GM12878 (cell line): Measurements from ENCODE around the gene ERBB3. TPM values are rescaled to one million over a fixed set of nuclear protein-coding genes. Genes with fewer than 3 reads are reported as not detected.
A peak's percentile ranks its signal among the peaks of the same experiment; 100 is the strongest.

Experiments used
- ATAC-seq: fragments of 200-7000 bp; cut with Tn5 transposase; 3 replicates; pipeline ENCODE4 v1.9.1; 2020; ENCODE audit warnings: mild to moderate bottlenecking, moderate library complexity
- BruUV-seq: library from RNA; stranded (reverse); fragments of 400-500 nt; replicated peaks from 2 replicates; lab custom pipeline; 2021; lab: Mats Ljungman, UMichigan
- CTCF ChIA-PET: fragments of 300-600 bp; sonication (Branson Sonifier 250); formaldehyde crosslinking; extraction: SDS; loops from one replicate; lab custom pipeline; 2021; ENCODE audit warnings: inconsistent platforms; lab: Yijun Ruan, JAX
- POLR2A ChIA-PET: fragments of 350-600 bp; formaldehyde crosslinking; extraction: SDS; loops from one replicate; lab custom pipeline; 2021; ENCODE audit warnings: inconsistent platforms; lab: Charles Lee
- RAD21 ChIA-PET: fragments of 300-600 bp; sonication (Branson Sonifier 250); formaldehyde crosslinking; loops from one replicate; lab custom pipeline; 2023; ENCODE audit warnings: antibody characterized with exemption; ENCODE audit not compliant: unreplicated experiment; lab: Charles Lee
- SMC1A ChIA-PET: fragments of 300-600 bp; sonication (Branson Sonifier 250); formaldehyde crosslinking; loops from one replicate; lab custom pipeline; 2023; ENCODE audit not compliant: unreplicated experiment, uncharacterized antibody; lab: Charles Lee
- DNase-seq: peaks from one replicate; pipeline ENCODE4 v3.0.0-alpha.2; 2011; ENCODE audit warnings: low read depth, low spot score
- FAIRE-seq: peaks from 3 replicates; lab custom pipeline; 2011; peaks lifted over from hg19 to GRCh38; lab: Jason Lieb, UNC
- H2AFZ ChIP-seq: 2 replicates; pipeline ENCODE4 v1.6.0; 2011; ENCODE audit warnings: low read depth, low read length, control low read depth; ENCODE audit not compliant: control insufficient read depth
- H3K27ac ChIP-seq: 2 replicates; pipeline ENCODE4 v1.5.1; 2011; ENCODE audit warnings: control low read depth; ENCODE audit not compliant: control insufficient read depth, insufficient read depth
- H3K27me3 ChIP-seq, 2 experiments: replicated peaks in 1 of 2; 2 replicates each; pipeline versions ENCODE4 v1.6.0 to v1.6.1; 2011; ENCODE audit warnings: low read length in 1 of 2; ENCODE audit not compliant: control insufficient read depth in 2 of 2, insufficient read depth in 2 of 2
- H3K36me3 ChIP-seq, 2 experiments: 2 replicates each; pipeline ENCODE4 v1.5.1; 2011; ENCODE audit warnings: low read length in 1 of 2; ENCODE audit not compliant: control insufficient read depth in 2 of 2, insufficient read depth in 2 of 2
- H3K4me1 ChIP-seq: 2 replicates; pipeline ENCODE4 v1.6.1; 2011; ENCODE audit warnings: mild to moderate bottlenecking, low read length, moderate library complexity, mixed read lengths; ENCODE audit not compliant: control insufficient read depth, insufficient read depth
- H3K4me2 ChIP-seq: 2 replicates; pipeline ENCODE4 v1.6.0; 2011; ENCODE audit warnings: control low read depth; ENCODE audit not compliant: control insufficient read depth, insufficient read depth
- H3K4me3 ChIP-seq: fragments of 200-600 bp; sonication (generic); 2 replicates; pipeline ENCODE4 v1.5.1; 2016
- H3K79me2 ChIP-seq: 2 replicates; pipeline ENCODE4 v1.6.0; 2011; ENCODE audit warnings: low read length; ENCODE audit not compliant: control insufficient read depth, insufficient read depth
- H3K9ac ChIP-seq: 2 replicates; pipeline ENCODE4 v1.8.0; 2011; ENCODE audit warnings: low read length, control low read depth, mixed read lengths; ENCODE audit not compliant: control insufficient read depth, insufficient read depth
- H3K9me3 ChIP-seq: replicated peaks from 3 replicates; pipeline ENCODE4 v1.5.1; 2011; ENCODE audit warnings: mild to moderate bottlenecking, low read length; ENCODE audit not compliant: control insufficient read depth, insufficient read depth
- H4K20me1 ChIP-seq: 2 replicates; pipeline ENCODE4 v1.6.0; 2011; ENCODE audit not compliant: control insufficient read depth, insufficient read depth
- IRF4 ChIP-seq: IDR thresholded peaks from 2 replicates; pipeline ENCODE4 v1.6.1; 2011; ENCODE audit warnings: low read depth, low read length
- JUNB ChIP-seq: IDR thresholded peaks from 2 replicates; pipeline ENCODE4 v1.6.1; 2016; ENCODE audit warnings: antibody characterized with exemption, mild to moderate bottlenecking
- JUND ChIP-seq: IDR thresholded peaks from 2 replicates; pipeline ENCODE4 v1.6.1; 2012; ENCODE audit warnings: low read depth, mild to moderate bottlenecking, low read length, improper control_type of control experiment, moderate library complexity
- MXI1 ChIP-seq: fragments of 150-350 bp; IDR thresholded peaks from 2 replicates; pipeline ENCODE4 v1.6.1; 2011; ENCODE audit warnings: low read depth, mild to moderate bottlenecking, inconsistent platforms, low read length, improper control_type of control experiment
- WGBS: methylation state at CpG from one replicate; pipeline ENCODE4 v1.1.6; 2016; ENCODE audit warnings: low lambda C conversion rate; ENCODE audit not compliant: insufficient replicate concordance, insufficient coverage; ENCODE audit errors: missing lambda C conversion rate; 5-methylcytosine and 5-hydroxymethylcytosine counted together
- in situ Hi-C: fragments of 300-500 bp; cut with MboI; formaldehyde crosslinking; loops from 9 replicates; pipeline ENCODE4 v1.14.3; 2018; ENCODE audit warnings: mixed read lengths
- intact Hi-C: fragments of 100-400 bp; cut with micrococcal nuclease; formaldehyde crosslinking; loops from one replicate; pipeline ENCODE4 v1.14.2; 2022; ENCODE audit not compliant: unreplicated experiment
- polyA plus RNA-seq, 11 experiments: library from polyadenylated mRNA; depleted of rRNA in 4 of 11; unstranded in 6 of 11; stranded (reverse) in 5 of 11; fragments of >200 nt; fragmentation: Nextera tagmentation in 4 of 11; fragmentation: Illumina TruSeq in 1 of 11; extraction: Ambion mirVana in 4 of 11; extraction: Trizol in 1 of 11; gene quantifications; 1 replicate in 1 of 11; 2 replicates in 10 of 11; pipeline versions ENCODE4 v1.2.1 to v1.2.3, GENCODE V29; 2011 to 2016; ENCODE audit warnings: inconsistent platforms in 2 of 11, missing spikeins in 2 of 11, low read depth in 1 of 11
- total RNA-seq, 4 experiments: library from RNA; depleted of rRNA in 3 of 4; stranded (reverse); fragments of >200 nt in 3 of 4; fragmentation: Illumina TruSeq in 1 of 4; extraction: Trizol in 1 of 4; gene quantifications; 2 replicates each; pipeline versions ENCODE4 v1.2.1 to v1.2.3, GENCODE V29; 2013 to 2021
- TF ChIP-seq, protein P1 (sequence below): IDR thresholded peaks from 2 replicates; pipeline ENCODE4 v1.6.1; 2012; ENCODE audit warnings: mild to moderate bottlenecking, low read depth, low read length

The ERBB3 gene
- total and polyA plus RNA-seq, 10 of the 15 experiments (the other 5 are each of a cell fraction or from before 2014, with no cell fraction given), result 0.03 to 0.72 (median 0.04) TPM; not detected in 5

DNA sequence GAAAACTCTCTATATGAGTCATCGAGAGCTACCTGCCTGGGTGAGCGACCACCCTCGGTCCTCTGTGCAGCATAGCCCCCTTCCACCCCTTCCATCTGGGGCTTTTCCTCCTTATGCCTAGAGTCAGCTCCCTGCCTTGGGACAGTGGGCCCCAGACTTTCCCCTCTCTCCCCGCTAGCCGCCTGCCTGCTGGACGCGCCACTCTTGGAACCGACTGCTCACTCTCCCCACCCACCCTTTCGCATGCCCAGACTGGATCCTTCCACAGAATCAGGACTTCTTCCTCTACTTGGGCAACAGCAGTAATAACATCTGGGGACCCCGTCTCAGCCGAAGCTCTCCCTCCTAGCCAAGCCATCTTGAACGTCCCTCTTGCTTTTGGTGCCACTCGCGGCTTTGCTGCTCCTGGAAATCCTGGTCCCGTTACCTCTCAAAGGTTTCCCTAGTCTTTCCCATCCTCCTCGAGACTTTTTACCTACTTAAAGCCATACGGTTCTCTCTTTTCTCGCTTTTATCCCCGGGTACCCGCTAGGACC is 48.8 kb downstream of the ERBB3 start:
- RAD21 ChIA-PET, result interaction anchor here (0.6 to 6.8 kb wide), 12 partner anchors 9 to 505 kb away, joined by 3 to 98 read pairs (median 5); partner anchors contain the start of genes MYL6, MYL6B, RPL41 and SMARCC2
- intact Hi-C loops, result loop anchor here (5.0 to 10.0 kb wide), 2 partner anchors 339 to 516 kb away; partner anchors contain the start of genes ATP5F1B and SPRYD4
- Histone ChIP-seq H3K4me2 (peak overlapping the region; percentile 98), H3K27me3 (no peaks in the 10 kb centered on the region)
- BruUV-seq, result no TSS peak
- WGBS, result under 1% methylated on average over 20 of the region's 20 CpGs
- CTCF ChIA-PET, result interaction anchor here (0.9 to 10.3 kb wide), 12 partner anchors 8 to 390 kb away, joined by 3 to 129 read pairs (median 11); partner anchors contain the start of genes PA2G4, RNF41, RPL41 and SMARCC2
- TF ChIP-seq MXI1 (0 out of 2 replicates have a peak, but pooled peaks have one; percentile 1), JUND (0 out of 2 replicates have a peak, but pooled peaks have one; percentile 29), IRF4 (peak; percentile 41; the same call in 1 of the 2 replicates), JUNB (peak; percentile 49)
- TF ChIP-seq, protein P1, sequence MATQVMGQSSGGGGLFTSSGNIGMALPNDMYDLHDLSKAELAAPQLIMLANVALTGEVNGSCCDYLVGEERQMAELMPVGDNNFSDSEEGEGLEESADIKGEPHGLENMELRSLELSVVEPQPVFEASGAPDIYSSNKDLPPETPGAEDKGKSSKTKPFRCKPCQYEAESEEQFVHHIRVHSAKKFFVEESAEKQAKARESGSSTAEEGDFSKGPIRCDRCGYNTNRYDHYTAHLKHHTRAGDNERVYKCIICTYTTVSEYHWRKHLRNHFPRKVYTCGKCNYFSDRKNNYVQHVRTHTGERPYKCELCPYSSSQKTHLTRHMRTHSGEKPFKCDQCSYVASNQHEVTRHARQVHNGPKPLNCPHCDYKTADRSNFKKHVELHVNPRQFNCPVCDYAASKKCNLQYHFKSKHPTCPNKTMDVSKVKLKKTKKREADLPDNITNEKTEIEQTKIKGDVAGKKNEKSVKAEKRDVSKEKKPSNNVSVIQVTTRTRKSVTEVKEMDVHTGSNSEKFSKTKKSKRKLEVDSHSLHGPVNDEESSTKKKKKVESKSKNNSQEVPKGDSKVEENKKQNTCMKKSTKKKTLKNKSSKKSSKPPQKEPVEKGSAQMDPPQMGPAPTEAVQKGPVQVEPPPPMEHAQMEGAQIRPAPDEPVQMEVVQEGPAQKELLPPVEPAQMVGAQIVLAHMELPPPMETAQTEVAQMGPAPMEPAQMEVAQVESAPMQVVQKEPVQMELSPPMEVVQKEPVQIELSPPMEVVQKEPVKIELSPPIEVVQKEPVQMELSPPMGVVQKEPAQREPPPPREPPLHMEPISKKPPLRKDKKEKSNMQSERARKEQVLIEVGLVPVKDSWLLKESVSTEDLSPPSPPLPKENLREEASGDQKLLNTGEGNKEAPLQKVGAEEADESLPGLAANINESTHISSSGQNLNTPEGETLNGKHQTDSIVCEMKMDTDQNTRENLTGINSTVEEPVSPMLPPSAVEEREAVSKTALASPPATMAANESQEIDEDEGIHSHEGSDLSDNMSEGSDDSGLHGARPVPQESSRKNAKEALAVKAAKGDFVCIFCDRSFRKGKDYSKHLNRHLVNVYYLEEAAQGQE, result no peak
- TF ChIP-seq, all 136 proteins: peak for 4
- SMC1A ChIA-PET, result interaction anchor here (0.6 to 4.8 kb wide), 11 partner anchors 10 to 508 kb away, joined by 3 to 68 read pairs (median 6); partner anchors contain the start of genes MYL6, MYL6B, PA2G4 and RNF41
- no peak for FAIRE-seq
- no peaks in the 10 kb centered on the region for H3K9me3 ChIP-seq
- H4K20me1 ChIP-seq, result no peaks in the 10 kb centered on the region
- H3K79me2 ChIP-seq, result peaks cover 21% of the 10 kb centered on the region
- peak overlapping the region; percentile 78 for H3K9ac ChIP-seq
- in situ Hi-C loops, result no loop called here
- peak overlapping the region; percentile 69 for H2AFZ ChIP-seq
- peak; percentile 5; the same call in 1 of the 3 replicates for ATAC-seq
- no peak for DNase-seq
- peak overlapping the region; percentile 93 for H3K4me3 ChIP-seq
- peak overlapping the region; percentile 63 for H3K27ac ChIP-seq
- POLR2A ChIA-PET, result interaction anchor here (1.0 to 4.5 kb wide), 15 partner anchors 8 to 508 kb away, joined by 3 to 56 read pairs (median 5); partner anchors contain the start of genes ANKRD52, CNPY2, MYL6 and MYL6B
- peaks cover 24% of the 10 kb centered on the region for H3K4me1 ChIP-seq
- H3K36me3 ChIP-seq, result peaks cover 14 to 16% of the 10 kb centered on the region in 2 experiments
